ENCODE measurements around the gene GNL2.

The GNL2 gene

DNA sequence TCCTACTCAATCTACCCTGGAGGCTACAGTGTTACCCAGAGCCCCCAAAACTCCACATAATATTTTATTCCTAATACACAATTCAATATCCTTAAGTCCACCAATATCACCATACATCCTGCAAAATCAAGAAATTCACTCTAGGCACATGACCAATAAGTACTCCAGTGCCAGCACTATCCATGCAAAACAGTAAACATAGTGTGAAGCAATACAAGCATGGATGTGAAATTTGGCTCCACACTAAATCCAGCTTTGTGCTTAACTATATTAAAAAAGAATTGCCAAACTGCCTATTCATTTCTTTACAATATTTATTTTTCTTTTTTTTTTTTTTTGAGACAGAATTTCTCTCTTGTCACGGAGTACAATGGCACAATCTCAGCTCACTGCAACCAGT is 78.2 kb downstream of the GNL2 start:
- in situ Hi-C loops (cut with MboI; ENCODE audit: low sequenced_read_pairs): no loop called here

All from hTERT RPE-1 (cell line).